Prostate gland (tissue), 2 donors: ENCODE measurements around the gene RPL41. TPM values are rescaled to one million over a fixed set of nuclear protein-coding genes. Genes with fewer than 3 reads are reported as not detected.

Experiments used
- DNase-seq: peaks from one replicate; pipeline ENCODE4 v3.0.0-alpha.2; 2019; ENCODE audit warnings: low spot score
- H3K27ac ChIP-seq, 2 donors: fragments of 200-600 bp; sonication (generic); 2 replicates each; pipeline ENCODE4 v1.5.1; 2017 to 2019
- H3K27me3 ChIP-seq: fragments of 200-600 bp; sonication (generic); replicated peaks from 2 replicates; pipeline ENCODE4 v1.5.1; 2019; ENCODE audit not compliant: insufficient read depth
- H3K36me3 ChIP-seq, 2 donors: fragments of 200-600 bp; sonication (generic); 1 replicate in 1 of 2; 2 replicates in 1 of 2; pipeline versions ENCODE4 v1.5.1 to v1.8.1; 2017 to 2019
- H3K4me1 ChIP-seq: fragments of 200-600 bp; sonication (generic); replicated peaks from 2 replicates; pipeline ENCODE4 v1.5.1; 2019
- H3K4me3 ChIP-seq, 2 donors: fragments of 200-600 bp; sonication (generic); 2 replicates each; pipeline ENCODE4 v1.5.1; 2017 to 2019
- H3K9me3 ChIP-seq: fragments of 200-600 bp; sonication (generic); 2 replicates; pipeline ENCODE4 v1.5.1; 2017
- POLR2A ChIP-seq: fragments of 450-650 bp; IDR thresholded peaks from one replicate; pipeline ENCODE4 v1.6.1; 2016; ENCODE audit warnings: antibody characterized with exemption, mild to moderate bottlenecking
- POLR2AphosphoS5 ChIP-seq: sonication (generic); formaldehyde crosslinking; IDR thresholded peaks from one replicate; pipeline ENCODE4 v1.6.1; 2017; ENCODE audit warnings: antibody characterized with exemption
- WGBS: methylation state at CpG from one replicate; pipeline ENCODE4 v1.1.5; 2018; 5-methylcytosine and 5-hydroxymethylcytosine counted together
- intact Hi-C: fragments of 100-400 bp; cut with DNase I; formaldehyde crosslinking; loops from one replicate; pipeline ENCODE4 v1.14.2; 2022
- total RNA-seq, 2 donors: library from RNA; depleted of rRNA; stranded (reverse); fragments of >200 nt; gene quantifications; one replicate each; pipeline ENCODE4 v1.1.0, GENCODE V29; 2016
- TF ChIP-seq, protein P1 (sequence below), 4 experiments: fragments of 200-600 bp in 2 of 4; fragments of 450-650 bp in 2 of 4; sonication (generic) in 2 of 4; IDR thresholded peaks; 1 replicate in 3 of 4; 2 replicates in 1 of 4; pipeline ENCODE4 v1.5.1; 2016 to 2019; ENCODE audit warnings: antibody characterized with exemption in 4 of 4, mild to moderate bottlenecking in 2 of 4, moderate library complexity in 2 of 4

The RPL41 gene
- total RNA-seq, 2 donors from 2014 or later, result 2,549 to 4,385 TPM

DNA sequence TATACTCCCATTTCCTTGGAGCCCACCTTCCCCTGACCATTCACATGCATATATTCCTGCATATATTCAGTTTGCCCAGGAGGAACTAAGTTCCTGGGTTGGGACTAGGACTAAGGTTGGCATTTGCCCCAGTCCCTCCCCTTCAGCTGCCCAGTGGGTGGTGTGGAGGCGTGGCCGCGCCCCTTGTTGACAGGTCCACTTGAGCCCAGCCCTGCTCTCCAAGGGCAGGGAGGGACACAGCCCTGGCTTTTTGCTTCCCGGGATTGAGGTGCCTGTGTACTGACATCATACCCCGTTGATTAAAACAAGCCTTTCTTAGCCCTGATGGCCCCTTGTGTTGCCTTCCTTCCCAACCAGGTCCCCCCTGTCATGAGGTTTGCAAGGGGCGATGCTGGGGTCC lies 29.2 kb upstream of the RPL41 start:
- intact Hi-C loops, result no loop called here
- peak; percentile 57 for TF ChIP-seq POLR2AphosphoS5
- TF ChIP-seq, protein P1, sequence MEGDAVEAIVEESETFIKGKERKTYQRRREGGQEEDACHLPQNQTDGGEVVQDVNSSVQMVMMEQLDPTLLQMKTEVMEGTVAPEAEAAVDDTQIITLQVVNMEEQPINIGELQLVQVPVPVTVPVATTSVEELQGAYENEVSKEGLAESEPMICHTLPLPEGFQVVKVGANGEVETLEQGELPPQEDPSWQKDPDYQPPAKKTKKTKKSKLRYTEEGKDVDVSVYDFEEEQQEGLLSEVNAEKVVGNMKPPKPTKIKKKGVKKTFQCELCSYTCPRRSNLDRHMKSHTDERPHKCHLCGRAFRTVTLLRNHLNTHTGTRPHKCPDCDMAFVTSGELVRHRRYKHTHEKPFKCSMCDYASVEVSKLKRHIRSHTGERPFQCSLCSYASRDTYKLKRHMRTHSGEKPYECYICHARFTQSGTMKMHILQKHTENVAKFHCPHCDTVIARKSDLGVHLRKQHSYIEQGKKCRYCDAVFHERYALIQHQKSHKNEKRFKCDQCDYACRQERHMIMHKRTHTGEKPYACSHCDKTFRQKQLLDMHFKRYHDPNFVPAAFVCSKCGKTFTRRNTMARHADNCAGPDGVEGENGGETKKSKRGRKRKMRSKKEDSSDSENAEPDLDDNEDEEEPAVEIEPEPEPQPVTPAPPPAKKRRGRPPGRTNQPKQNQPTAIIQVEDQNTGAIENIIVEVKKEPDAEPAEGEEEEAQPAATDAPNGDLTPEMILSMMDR (IDR thresholded peaks at IDR 0.05), result no peak
- 78% methylated on average over 6 of the region's 6 CpGs for WGBS
- H3K4me1 ChIP-seq, result no peaks in the 10 kb centered on the region
- no peaks in the 10 kb centered on the region for H3K27me3 ChIP-seq
- DNase-seq, result peak; percentile 78
- no peaks in the 10 kb centered on the region for H3K9me3 ChIP-seq
- H3K27ac ChIP-seq, result peak overlapping the region; percentile 79 to 88
- H3K4me3 ChIP-seq, result no peak overlapping the region
- H3K36me3 ChIP-seq, result no peaks in the 10 kb centered on the region

DNA sequence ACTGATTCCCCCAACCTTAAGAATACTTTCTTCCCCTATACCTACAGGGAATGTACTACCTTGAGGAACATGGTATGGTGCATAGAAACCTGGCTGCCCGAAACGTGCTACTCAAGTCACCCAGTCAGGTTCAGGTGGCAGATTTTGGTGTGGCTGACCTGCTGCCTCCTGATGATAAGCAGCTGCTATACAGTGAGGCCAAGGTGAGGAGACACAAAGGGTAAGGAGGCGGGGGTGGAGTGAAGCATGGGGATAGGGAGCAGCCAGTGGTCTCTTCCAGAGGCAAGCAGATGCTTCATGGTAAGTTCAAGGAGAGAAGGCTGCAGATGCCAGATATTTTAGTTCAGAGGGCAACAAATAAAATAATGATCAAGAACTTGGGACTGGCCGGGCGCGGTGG lies 18.7 kb upstream of the RPL41 start:
- Histone ChIP-seq H3K9me3 (no peaks in the 10 kb centered on the region), H3K27ac (no peak overlapping the region), H3K36me3 (peaks cover 0 to 4% of the 10 kb centered on the region in 2 donors), H3K27me3 (no peaks in the 10 kb centered on the region), H3K4me3 (no peak overlapping the region), H3K4me1 (no peaks in the 10 kb centered on the region)
- no peak for DNase-seq
- intact Hi-C loops, result no loop called here
- TF ChIP-seq, protein P1 (IDR thresholded peaks at IDR 0.05), result no peak
- TF ChIP-seq POLR2AphosphoS5, result no peak
- TF ChIP-seq POLR2A, result no peak
- 92% methylated on average over 6 of the region's 6 CpGs for WGBS

DNA sequence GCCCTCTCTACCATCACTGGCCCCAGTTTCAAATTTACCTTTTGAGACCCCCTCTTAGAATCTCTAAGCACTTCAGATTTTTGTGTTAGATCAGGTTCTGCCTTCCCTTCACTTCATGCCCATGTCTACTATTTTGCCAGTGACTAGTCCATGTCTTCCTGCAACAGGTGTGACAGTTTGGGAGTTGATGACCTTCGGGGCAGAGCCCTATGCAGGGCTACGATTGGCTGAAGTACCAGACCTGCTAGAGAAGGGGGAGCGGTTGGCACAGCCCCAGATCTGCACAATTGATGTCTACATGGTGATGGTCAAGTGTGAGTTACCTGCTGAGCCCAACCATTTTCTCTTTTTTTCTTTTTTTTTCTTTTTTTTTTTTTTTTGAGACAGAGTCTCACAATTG lies 17.8 kb upstream of the RPL41 start:
- Histone ChIP-seq H3K4me1 (no peaks in the 10 kb centered on the region), H3K4me3 (no peak overlapping the region), H3K9me3 (no peaks in the 10 kb centered on the region), H3K36me3 (no peaks in the 10 kb centered on the region), H3K27me3 (no peaks in the 10 kb centered on the region), H3K27ac (no peak overlapping the region)
- TF ChIP-seq POLR2A (no peak), POLR2AphosphoS5 (no peak)
- TF ChIP-seq, protein P1 (IDR thresholded peaks at IDR 0.05), result no peak
- WGBS, result 86% methylated on average over 3 of the region's 3 CpGs
- DNase-seq, result no peak
- intact Hi-C loops, result no loop called here

DNA sequence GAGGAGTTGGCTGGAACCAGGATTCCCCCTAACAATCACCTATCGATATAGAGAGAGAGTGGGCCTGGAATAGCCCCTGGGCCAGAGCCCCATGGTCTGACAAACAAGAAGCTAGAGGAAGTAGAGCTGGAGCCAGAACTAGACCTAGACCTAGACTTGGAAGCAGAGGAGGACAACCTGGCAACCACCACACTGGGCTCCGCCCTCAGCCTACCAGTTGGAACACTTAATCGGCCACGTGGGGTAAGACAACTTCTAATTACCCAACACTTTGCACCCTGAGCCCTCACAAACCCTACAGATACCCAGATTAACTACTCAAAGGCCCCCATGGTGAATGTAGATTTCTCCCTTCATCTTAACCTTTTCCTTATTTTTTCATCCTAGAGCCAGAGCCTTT lies 16.6 kb upstream of the RPL41 start:
- 91% methylated on average over 4 of the region's 4 CpGs for WGBS
- intact Hi-C loops, result loop anchor here (5.0 to 10.0 kb wide), 3 partner anchors 52 to 365 kb away; partner anchors contain the start of gene SUOX
- no peaks in the 10 kb centered on the region for H3K36me3 ChIP-seq

DNA sequence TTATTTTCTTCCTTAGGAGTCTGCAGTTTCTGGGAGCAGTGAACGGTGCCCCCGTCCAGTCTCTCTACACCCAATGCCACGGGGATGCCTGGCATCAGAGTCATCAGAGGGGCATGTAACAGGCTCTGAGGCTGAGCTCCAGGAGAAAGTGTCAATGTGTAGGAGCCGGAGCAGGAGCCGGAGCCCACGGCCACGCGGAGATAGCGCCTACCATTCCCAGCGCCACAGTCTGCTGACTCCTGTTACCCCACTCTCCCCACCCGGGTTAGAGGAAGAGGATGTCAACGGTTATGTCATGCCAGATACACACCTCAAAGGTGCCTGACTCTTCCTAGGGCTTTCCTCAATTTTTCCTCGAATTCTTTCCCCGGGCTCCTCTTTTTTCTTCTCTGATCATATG lies 15.4 kb upstream of the RPL41 start:
- H3K27ac ChIP-seq, result no peak overlapping the region
- H3K4me3 ChIP-seq, result no peak overlapping the region
- no peak for TF ChIP-seq POLR2AphosphoS5
- TF ChIP-seq, protein P1 (IDR thresholded peaks at IDR 0.05), result no peak
- no peak for TF ChIP-seq POLR2A
- peaks cover 10% of the 10 kb centered on the region for H3K4me1 ChIP-seq
- H3K36me3 ChIP-seq, result no peaks in the 10 kb centered on the region
- DNase-seq, result no peak
- H3K9me3 ChIP-seq, result no peaks in the 10 kb centered on the region
- H3K27me3 ChIP-seq, result no peaks in the 10 kb centered on the region
- 89% methylated on average over 14 of the region's 14 CpGs for WGBS
- intact Hi-C loops, result loop anchor here (5.0 to 10.0 kb wide), 3 partner anchors 54 to 366 kb away; partner anchors contain the start of gene SUOX

More for the DNA sequence above, 16.6 kb upstream of the RPL41 start:
- Histone ChIP-seq H3K27ac (no peak overlapping the region), H3K4me3 (no peak overlapping the region), H3K9me3 (no peaks in the 10 kb centered on the region), H3K4me1 (no peaks in the 10 kb centered on the region), H3K27me3 (no peaks in the 10 kb centered on the region)
- TF ChIP-seq POLR2AphosphoS5, result no peak
- TF ChIP-seq, protein P1 (IDR thresholded peaks at IDR 0.05), result no peak
- no peak for TF ChIP-seq POLR2A
- no peak for DNase-seq
